Hypothalamus (tissue), 51 donors: ENCODE data around the gene ROBO1.

Source experiments
- DNase-seq, 51 donors: peaks; one replicate each; lab custom pipeline; 2025; lab: John Stamatoyannopoulos, UW

The ROBO1 gene

GRCh38 chr3:79030157-79030556 lies 737.6 kb downstream of the ROBO1 start:
- no peak for DNase-seq

GRCh38 chr3:79028916-79029315 lies 738.9 kb downstream of the ROBO1 start:
- no peak for DNase-seq

GRCh38 chr3:79027593-79027992 lies 740.2 kb downstream of the ROBO1 start:
- DNase-seq = no peak

GRCh38 chr3:79019924-79020173 lies 747.9 kb downstream of the ROBO1 start:
- DNase-seq = no peak

GRCh38 chr3:79019137-79019923 lies 748.5 kb downstream of the ROBO1 start:
- DNase-seq = peak; percentile 12 to 93 (median 74)

GRCh38 chr3:79018671-79019136 lies 749.1 kb downstream of the ROBO1 start:
- DNase-seq = peak in 46 of 51 donors; percentile 15 to 84 (median 58)

GRCh38 chr3:79018265-79018664 lies 749.5 kb downstream of the ROBO1 start:
- no peak for DNase-seq

GRCh38 chr3:79016587-79017376 lies 751.0 kb downstream of the ROBO1 start:
- peak in 2 of 51 donors; percentile 33 to 61 for DNase-seq

- DNase-seq = peak in 1 of 51 donors; percentile 55
Observed at GRCh38 chr3:79015854-79016253, 751.9 kb downstream of the ROBO1 start.

GRCh38 chr3:79012946-79013362 lies 754.8 kb downstream of the ROBO1 start:
- peak in 10 of 51 donors; percentile 15 to 87 (median 33) for DNase-seq

- no peak for DNase-seq
Observed at GRCh38 chr3:79012530-79012913, 755.3 kb downstream of the ROBO1 start.

- DNase-seq = peak in 1 of 51 donors; percentile 35
Observed at GRCh38 chr3:79011821-79012529, 755.8 kb downstream of the ROBO1 start.

GRCh38 chr3:79009861-79010260 lies 757.9 kb downstream of the ROBO1 start:
- DNase-seq = no peak

GRCh38 chr3:79006077-79006476 lies 761.7 kb downstream of the ROBO1 start:
- no peak for DNase-seq

GRCh38 chr3:79005084-79005483 lies 762.7 kb downstream of the ROBO1 start:
- DNase-seq = no peak

GRCh38 chr3:79003994-79004393 lies 763.8 kb downstream of the ROBO1 start:
- no peak for DNase-seq

GRCh38 chr3:79002465-79003372 lies 765.1 kb downstream of the ROBO1 start:
- no peak for DNase-seq

- DNase-seq = no peak
Observed at GRCh38 chr3:79001255-79001654, 766.5 kb downstream of the ROBO1 start.

- DNase-seq = no peak
Observed at GRCh38 chr3:78999139-78999538, 768.7 kb downstream of the ROBO1 start.

GRCh38 chr3:78995087-78995486 lies 772.7 kb downstream of the ROBO1 start:
- DNase-seq = no peak
